B cell (primary cell): ENCODE measurements around the gene CCDC3. TPM values are rescaled to one million over a fixed set of nuclear protein-coding genes. Genes with fewer than 3 reads are reported as not detected.

Experiments used
- ATAC-seq: fragments of 200-7000 bp; cut with Tn5 transposase; one replicate; pipeline ENCODE4 v1.10.0; 2021; ENCODE audit warnings: low read depth, mild to moderate bottlenecking, moderate number of reproducible peaks, moderate library complexity
- CTCF ChIA-PET: fragments of 350-600 bp; sonication (Branson Sonifier 250); formaldehyde crosslinking; loops from one replicate; lab custom pipeline; 2021; ENCODE audit warnings: antibody characterized with exemption, inconsistent platforms; lab: Charles Lee
- POLR2A ChIA-PET: fragments of 350-600 bp; sonication (Branson Sonifier 250); formaldehyde crosslinking; loops from one replicate; lab custom pipeline; 2021; ENCODE audit warnings: antibody characterized with exemption; lab: Charles Lee
- DNase-seq: peaks from one replicate; pipeline ENCODE4 v3.0.0; 2013
- H2AFZ ChIP-seq: 2 replicates; pipeline ENCODE4 v1.6.1; 2012; ENCODE audit warnings: mild to moderate bottlenecking, low read depth, low read length; ENCODE audit not compliant: insufficient read depth, poor library complexity, severe bottlenecking
- H3K27ac ChIP-seq, 2 donors: 1 replicate in 1 of 2; 2 replicates in 1 of 2; pipeline ENCODE4 v1.5.1; 2012 to 2013; ENCODE audit warnings: low read length in 2 of 2, mild to moderate bottlenecking in 2 of 2, moderate library complexity in 1 of 2
- H3K27me3 ChIP-seq, 4 experiments: fragments of 200-600 bp in 1 of 4; sonication (generic) in 1 of 4; replicated peaks in 1 of 4; 1 replicate in 2 of 4; 2 replicates in 2 of 4; pipeline versions ENCODE4 v1.6.1 to v1.7.0; 2013 to 2016; ENCODE audit warnings: low read length in 3 of 4, mild to moderate bottlenecking in 2 of 4, mixed read lengths in 1 of 4, moderate library complexity in 1 of 4; ENCODE audit not compliant: insufficient read depth in 4 of 4, control insufficient read depth in 3 of 4; ENCODE audit errors: control extremely low read depth in 1 of 4
- H3K36me3 ChIP-seq, 2 experiments: replicated peaks in 1 of 2; 1 replicate in 1 of 2; 2 replicates in 1 of 2; pipeline versions ENCODE4 v1.6.1 to v1.7.1; 2013; ENCODE audit warnings: low read length in 1 of 2; ENCODE audit not compliant: insufficient read depth in 2 of 2, control insufficient read depth in 1 of 2; ENCODE audit errors: control extremely low read depth in 1 of 2, extremely low read depth in 1 of 2
- H3K4me1 ChIP-seq, 2 donors: fragments of 200-600 bp in 1 of 2; sonication (generic) in 1 of 2; 1 replicate in 1 of 2; 2 replicates in 1 of 2; pipeline versions ENCODE4 v1.5.1 to v1.6.1; 2013 to 2017; ENCODE audit warnings: low read length in 2 of 2; ENCODE audit not compliant: control insufficient read depth in 2 of 2, insufficient read depth in 2 of 2
- H3K4me2 ChIP-seq: replicated peaks from 2 replicates; pipeline ENCODE3; 2012; ENCODE audit warnings: mild to moderate bottlenecking, low read depth, low read length; ENCODE audit not compliant: poor library complexity, severe bottlenecking
- H3K4me3 ChIP-seq, 5 experiments: fragments of 200-600 bp in 1 of 5; sonication (generic) in 1 of 5; 1 replicate in 3 of 5; 2 replicates in 2 of 5; pipeline versions ENCODE4 v1.5.1 to v1.7.0; 2011 to 2016; ENCODE audit warnings: low read length in 4 of 5, mild to moderate bottlenecking in 4 of 5, low read depth in 2 of 5, control low read depth in 1 of 5, moderate library complexity in 1 of 5; ENCODE audit not compliant: insufficient read depth in 1 of 5; ENCODE audit errors: control extremely low read depth in 1 of 5, extremely low read depth in 1 of 5
- H3K79me2 ChIP-seq: fragments of 200-600 bp; sonication (generic); one replicate; pipeline ENCODE4 v1.6.0; 2016; ENCODE audit warnings: low read length; ENCODE audit not compliant: control insufficient read depth, insufficient read depth
- H3K9ac ChIP-seq: fragments of 200-600 bp; sonication (generic); 2 replicates; pipeline ENCODE4 v1.6.1; 2017; ENCODE audit warnings: mild to moderate bottlenecking, low read length, moderate library complexity
- H3K9me3 ChIP-seq, 3 donors: one replicate each; pipeline versions ENCODE4 v1.6.1 to v1.7.1; 2013; ENCODE audit warnings: low read length in 2 of 3; ENCODE audit not compliant: control insufficient read depth in 2 of 3, insufficient read depth in 1 of 3; ENCODE audit errors: control extremely low read depth in 1 of 3
- H4K20me1 ChIP-seq: 2 replicates; pipeline ENCODE4 v1.6.0; 2012; ENCODE audit warnings: mild to moderate bottlenecking, low read length; ENCODE audit not compliant: insufficient read depth, control insufficient read depth, poor library complexity, severe bottlenecking
- H3K27ac Mint-ChIP-seq: one replicate; pipeline ENCODE4 v1.8.0; 2021; ENCODE audit warnings: mixed read lengths
- H3K27me3 Mint-ChIP-seq: one replicate; pipeline ENCODE4 v1.8.0; 2021; ENCODE audit warnings: mixed read lengths
- H3K4me1 Mint-ChIP-seq: one replicate; pipeline ENCODE4 v1.8.0; 2021; ENCODE audit warnings: mixed read lengths
- H3K4me3 Mint-ChIP-seq: one replicate; pipeline ENCODE4 v1.8.0; 2021; ENCODE audit warnings: mixed read lengths
- H3K9me3 Mint-ChIP-seq: one replicate; pipeline ENCODE4 v1.8.0; 2022; ENCODE audit warnings: mixed read lengths; ENCODE audit not compliant: insufficient read depth
- EZH2 ChIP-seq: IDR thresholded peaks from 2 replicates; pipeline ENCODE4 v1.6.1; 2012; ENCODE audit warnings: borderline replicate concordance, low read depth, mild to moderate bottlenecking, moderate library complexity, low read length; ENCODE audit not compliant: insufficient read depth, poor library complexity, severe bottlenecking
- WGBS: methylation state at CpG from one replicate; pipeline ENCODE4 v1.1.5; 2013; ENCODE audit warnings: missing lambda C conversion rate; ENCODE audit not compliant: insufficient coverage; 5-methylcytosine and 5-hydroxymethylcytosine counted together
- intact Hi-C: fragments of 100-400 bp; cut with micrococcal nuclease; formaldehyde crosslinking; loops from one replicate; pipeline ENCODE4 v1.10.0; 2022
- polyA plus RNA-seq: library from polyadenylated mRNA; depleted of rRNA; stranded (reverse); fragments of >200 nt; gene quantifications from 2 replicates; pipeline ENCODE4 v1.2.3, GENCODE V29; 2012
- total RNA-seq, 2 donors: library from RNA; stranded (reverse); fragments of 120-200 nt in 1 of 2; gene quantifications; 1 replicate in 1 of 2; 2 replicates in 1 of 2; pipeline versions ENCODE4 v1.2.3 to v1.2.4, GENCODE V29; 2013 to 2022
- TF ChIP-seq, protein P1 (sequence below): fragments of 200-600 bp; IDR thresholded peaks from one replicate; pipeline ENCODE4 v1.8.0; 2022; ENCODE audit warnings: antibody characterized with exemption, mild to moderate bottlenecking

The CCDC3 gene
- total and polyA plus RNA-seq, 2 donors (not counting 1 experiment from before 2014, with no cell fraction given): 0.12 TPM; not detected in 1

GRCh38 chr10:12909836-12910185 is 91.7 kb downstream of the CCDC3 start:
- POLR2A ChIA-PET: no interaction called here
- Histone ChIP-seq H3K9me3 (peaks cover 0 to 2% (median 0%) of the 10 kb centered on the region in 3 donors), H2AFZ (no peak overlapping the region)

DNA sequence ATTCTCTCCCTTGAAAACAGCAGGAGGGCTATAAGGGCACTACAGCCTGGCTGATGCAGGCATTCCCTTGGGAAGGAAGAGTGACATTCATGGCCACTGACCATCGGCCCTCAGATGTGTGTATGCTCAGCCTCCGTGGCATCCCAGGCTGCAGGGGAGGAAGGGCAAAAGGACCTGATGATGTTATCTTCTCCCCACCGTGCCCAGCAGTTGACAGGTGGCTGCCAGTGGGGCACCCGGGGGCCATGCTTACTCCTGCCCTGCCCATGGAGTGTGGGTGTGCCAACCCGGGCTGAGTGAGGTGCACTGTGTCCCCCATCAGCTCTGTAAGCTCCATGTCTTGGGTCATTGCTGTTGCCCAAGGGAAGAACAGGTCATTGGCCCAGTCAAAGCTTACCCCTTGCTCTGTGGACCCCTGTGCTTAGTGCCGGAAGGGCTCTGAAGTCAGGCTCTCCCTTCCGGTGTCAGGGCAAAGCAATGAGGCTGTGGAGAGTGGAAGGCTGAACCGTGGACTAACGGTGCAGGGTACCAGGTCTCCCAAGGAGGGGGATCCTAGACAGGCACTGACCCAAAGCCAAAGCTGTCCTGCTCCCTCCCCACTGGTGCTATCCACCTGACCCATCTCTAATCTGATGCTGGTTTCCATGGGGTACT is 92.2 kb downstream of the CCDC3 start:
- Histone ChIP-seq H4K20me1 (no peaks in the 10 kb centered on the region), H3K27ac (no peak overlapping the region), H3K79me2 (no peaks in the 10 kb centered on the region), H2AFZ (no peak overlapping the region), H3K9ac (no peak overlapping the region), H3K9me3 (peaks cover 0 to 2% (median 0%) of the 10 kb centered on the region in 3 donors), H3K36me3 (no peaks in the 10 kb centered on the region), H3K4me3 (no peak overlapping the region), H3K4me2 (no peak overlapping the region), H3K4me1 (no peaks in the 10 kb centered on the region), H3K27me3 (no peaks in the 10 kb centered on the region)
- intact Hi-C loops: no loop called here
- CTCF ChIA-PET: interaction anchor here (1.5 kb wide), 1 partner anchor 8 kb away, joined by 4 read pairs; no protein-coding TSS in a partner anchor
- no peak overlapping the region for H3K4me3 Mint-ChIP-seq
- WGBS: 73% methylated on average over 7 of the region's 9 CpGs
- no peak for TF ChIP-seq EZH2
- TF ChIP-seq, protein P1, sequence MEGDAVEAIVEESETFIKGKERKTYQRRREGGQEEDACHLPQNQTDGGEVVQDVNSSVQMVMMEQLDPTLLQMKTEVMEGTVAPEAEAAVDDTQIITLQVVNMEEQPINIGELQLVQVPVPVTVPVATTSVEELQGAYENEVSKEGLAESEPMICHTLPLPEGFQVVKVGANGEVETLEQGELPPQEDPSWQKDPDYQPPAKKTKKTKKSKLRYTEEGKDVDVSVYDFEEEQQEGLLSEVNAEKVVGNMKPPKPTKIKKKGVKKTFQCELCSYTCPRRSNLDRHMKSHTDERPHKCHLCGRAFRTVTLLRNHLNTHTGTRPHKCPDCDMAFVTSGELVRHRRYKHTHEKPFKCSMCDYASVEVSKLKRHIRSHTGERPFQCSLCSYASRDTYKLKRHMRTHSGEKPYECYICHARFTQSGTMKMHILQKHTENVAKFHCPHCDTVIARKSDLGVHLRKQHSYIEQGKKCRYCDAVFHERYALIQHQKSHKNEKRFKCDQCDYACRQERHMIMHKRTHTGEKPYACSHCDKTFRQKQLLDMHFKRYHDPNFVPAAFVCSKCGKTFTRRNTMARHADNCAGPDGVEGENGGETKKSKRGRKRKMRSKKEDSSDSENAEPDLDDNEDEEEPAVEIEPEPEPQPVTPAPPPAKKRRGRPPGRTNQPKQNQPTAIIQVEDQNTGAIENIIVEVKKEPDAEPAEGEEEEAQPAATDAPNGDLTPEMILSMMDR: no peak
- H3K27me3 Mint-ChIP-seq: peaks cover 22% of the 10 kb centered on the region
- POLR2A ChIA-PET: no interaction called here
- no peaks in the 10 kb centered on the region for H3K9me3 Mint-ChIP-seq
- DNase-seq (no peak), ATAC-seq (no peak)
- no peak overlapping the region for H3K27ac Mint-ChIP-seq
- H3K4me1 Mint-ChIP-seq: no peaks in the 10 kb centered on the region

More at GRCh38 chr10:12909836-12910185, 91.7 kb downstream of the CCDC3 start:
- no peak overlapping the region for H3K4me3 ChIP-seq
- no peak overlapping the region for H3K27ac Mint-ChIP-seq
- intact Hi-C loops: no loop called here
- no peaks in the 10 kb centered on the region for H4K20me1 ChIP-seq
- WGBS: no CpG with 5 or more reads among the region's 3 CpGs
- H3K27ac ChIP-seq: no peak overlapping the region
- ATAC-seq (no peak), DNase-seq (no peak)
- no peak overlapping the region for H3K4me2 ChIP-seq
- no peaks in the 10 kb centered on the region for H3K79me2 ChIP-seq
- CTCF ChIA-PET: interaction anchor here (1.5 kb wide), 1 partner anchor 8 kb away, joined by 4 read pairs; no protein-coding TSS in a partner anchor
- H3K9me3 Mint-ChIP-seq: no peaks in the 10 kb centered on the region
- no peak overlapping the region for H3K4me3 Mint-ChIP-seq
- H3K27me3 ChIP-seq: no peaks in the 10 kb centered on the region
- H3K9ac ChIP-seq: no peak overlapping the region
- no peaks in the 10 kb centered on the region for H3K36me3 ChIP-seq
- TF ChIP-seq, protein P1: no peak
- no peak for TF ChIP-seq EZH2
- no peaks in the 10 kb centered on the region for H3K4me1 ChIP-seq
- H3K27me3 Mint-ChIP-seq: peaks cover 25% of the 10 kb centered on the region
- H3K4me1 Mint-ChIP-seq: no peaks in the 10 kb centered on the region
